H9 (cell line): ENCODE data around the gene ANKMY1. TPM values are rescaled to one million over a fixed set of nuclear protein-coding genes. Genes with fewer than 3 reads are reported as not detected.
A peak's percentile ranks its signal among the peaks of the same experiment; 100 is the strongest.

Experiments
- DNase-seq: peaks from one replicate; pipeline ENCODE4 v3.0.0-alpha.2; 2017
- H2AFZ ChIP-seq: one replicate; pipeline ENCODE4 v1.6.1; 2013; ENCODE audit warnings: mild to moderate bottlenecking, low read length, control low read depth, moderate library complexity
- H2AK5ac ChIP-seq: 2 replicates; pipeline ENCODE4 v1.6.1; 2013; ENCODE audit warnings: low read length, control low read depth, mixed read lengths; ENCODE audit not compliant: insufficient read length
- H2BK120ac ChIP-seq: one replicate; pipeline ENCODE4 v1.6.1; 2013; ENCODE audit warnings: low read depth, mild to moderate bottlenecking, low read length, control low read depth, inconsistent platforms; ENCODE audit not compliant: poor library complexity, severe bottlenecking
- H2BK12ac ChIP-seq: 2 replicates; pipeline ENCODE4 v1.6.1; 2013; ENCODE audit warnings: low read length, control low read depth, mixed read lengths, low read depth; ENCODE audit not compliant: insufficient read length
- H2BK15ac ChIP-seq: 2 replicates; pipeline ENCODE4 v1.6.1; 2013; ENCODE audit warnings: low read depth, low read length, control low read depth
- H2BK20ac ChIP-seq: one replicate; pipeline ENCODE4 v1.6.1; 2013; ENCODE audit warnings: low read depth, mild to moderate bottlenecking, low read length, control low read depth, inconsistent platforms; ENCODE audit not compliant: poor library complexity, severe bottlenecking
- H2BK5ac ChIP-seq: 2 replicates; pipeline ENCODE4 v1.6.1; 2013; ENCODE audit warnings: low read length, control low read depth, mixed read lengths; ENCODE audit not compliant: insufficient read length
- H3K14ac ChIP-seq: 2 replicates; pipeline ENCODE4 v1.6.1; 2013; ENCODE audit warnings: low read length, control low read depth; ENCODE audit not compliant: insufficient read depth
- H3K18ac ChIP-seq: 2 replicates; pipeline ENCODE4 v1.6.1; 2013; ENCODE audit warnings: low read depth, mild to moderate bottlenecking, mixed read lengths, low read length, control low read depth; ENCODE audit not compliant: insufficient read length
- H3K23ac ChIP-seq: 2 replicates; pipeline ENCODE4 v1.6.1; 2013; ENCODE audit warnings: low read length, control low read depth, mixed read lengths, low read depth; ENCODE audit not compliant: insufficient read length
- H3K23me2 ChIP-seq: 2 replicates; pipeline ENCODE4 v1.6.1; 2013; ENCODE audit warnings: low read depth, mild to moderate bottlenecking, mixed read lengths, low read length, control low read depth; ENCODE audit not compliant: insufficient read length, poor library complexity, severe bottlenecking
- H3K27ac ChIP-seq: 2 replicates; pipeline ENCODE4 v1.5.1; 2013; ENCODE audit warnings: low read length, control low read depth, mixed read lengths, low read depth; ENCODE audit not compliant: insufficient read length
- H3K27me3 ChIP-seq: 2 replicates; pipeline ENCODE4 v1.6.1; 2013; ENCODE audit warnings: low read length, control low read depth, inconsistent platforms; ENCODE audit not compliant: insufficient read depth
- H3K4ac ChIP-seq: 2 replicates; pipeline ENCODE4 v1.6.1; 2013; ENCODE audit warnings: low read depth, mild to moderate bottlenecking, control low read depth, inconsistent platforms, low read length, moderate library complexity
- H3K4me1 ChIP-seq: 2 replicates; pipeline ENCODE4 v1.6.1; 2013; ENCODE audit warnings: low read length, control low read depth, inconsistent platforms; ENCODE audit not compliant: insufficient read depth
- H3K4me2 ChIP-seq: 2 replicates; pipeline ENCODE4 v1.6.1; 2013; ENCODE audit warnings: low read length, control low read depth, mixed read lengths; ENCODE audit not compliant: insufficient read length, insufficient read depth
- H3K56ac ChIP-seq: 2 replicates; pipeline ENCODE4 v1.6.1; 2013; ENCODE audit warnings: low read depth, mild to moderate bottlenecking, mixed read lengths, low read length, control low read depth; ENCODE audit not compliant: insufficient read length
- H3K79me1 ChIP-seq: 2 replicates; pipeline ENCODE4 v1.6.1; 2013; ENCODE audit warnings: low read depth, mild to moderate bottlenecking, moderate library complexity, low read length, control low read depth, inconsistent platforms; ENCODE audit not compliant: insufficient read depth, poor library complexity, severe bottlenecking
- H3K79me2 ChIP-seq: 2 replicates; pipeline ENCODE4 v1.6.1; 2013; ENCODE audit warnings: low read length, control low read depth, inconsistent platforms; ENCODE audit not compliant: insufficient read depth
- H3K9ac ChIP-seq: 2 replicates; pipeline ENCODE4 v1.6.1; 2013; ENCODE audit warnings: low read length, control low read depth, mixed read lengths; ENCODE audit not compliant: insufficient read length; ENCODE audit errors: extremely low read depth
- H3K9me3 ChIP-seq: one replicate; pipeline ENCODE4 v1.6.1; 2013; ENCODE audit warnings: low read depth, low read length, inconsistent platforms; ENCODE audit not compliant: control insufficient read depth
- H3T11ph ChIP-seq: one replicate; pipeline ENCODE4 v1.6.1; 2013; ENCODE audit warnings: mild to moderate bottlenecking, low read length, control low read depth, inconsistent platforms
- H4K20me1 ChIP-seq: one replicate; pipeline ENCODE4 v1.6.1; 2013; ENCODE audit not compliant: control insufficient read depth, insufficient read length, insufficient read depth
- H4K5ac ChIP-seq: 2 replicates; pipeline ENCODE4 v1.6.1; 2013; ENCODE audit warnings: low read depth, mild to moderate bottlenecking, mixed read lengths, low read length, control low read depth; ENCODE audit not compliant: insufficient read length
- H4K8ac ChIP-seq: replicated peaks from 2 replicates; pipeline ENCODE4 v1.6.1; 2013; ENCODE audit warnings: low read length, control low read depth, mixed read lengths, low read depth; ENCODE audit not compliant: insufficient read length
- H4K91ac ChIP-seq: 2 replicates; pipeline ENCODE4 v1.6.1; 2013; ENCODE audit warnings: low read depth, mild to moderate bottlenecking, moderate library complexity, mixed read lengths, low read length, control low read depth; ENCODE audit not compliant: insufficient read length
- H3K27ac Mint-ChIP-seq, 3 experiments: 2 replicates in 2 of 3; 3 replicates in 1 of 3; pipeline ENCODE4 v1.8.0; 2020 to 2021; ENCODE audit warnings: mixed read lengths in 3 of 3, mild to moderate bottlenecking in 1 of 3, moderate library complexity in 1 of 3
- H3K27me3 Mint-ChIP-seq: 2 replicates; pipeline ENCODE4 v1.8.0; 2021; ENCODE audit warnings: low read depth, mild to moderate bottlenecking, moderate library complexity, mixed read lengths
- H3K36me3 Mint-ChIP-seq, 3 experiments: 2 replicates in 2 of 3; 3 replicates in 1 of 3; pipeline ENCODE4 v1.8.0; 2020 to 2021; ENCODE audit warnings: low read depth in 3 of 3, mixed read lengths in 3 of 3; ENCODE audit not compliant: insufficient read depth in 1 of 3
- H3K4me1 Mint-ChIP-seq, 2 experiments: 2 replicates each; pipeline ENCODE4 v1.8.0; 2020; ENCODE audit warnings: mixed read lengths in 2 of 2
- H3K4me3 Mint-ChIP-seq, 2 experiments: 2 replicates in 1 of 2; 3 replicates in 1 of 2; pipeline ENCODE4 v1.8.0; 2020 to 2021; ENCODE audit warnings: mild to moderate bottlenecking in 2 of 2, mixed read lengths in 2 of 2, moderate library complexity in 1 of 2
- H3K9me3 Mint-ChIP-seq, 2 experiments: 2 replicates in 1 of 2; 3 replicates in 1 of 2; pipeline ENCODE4 v1.8.0; 2020; ENCODE audit warnings: mild to moderate bottlenecking in 2 of 2, mixed read lengths in 2 of 2, moderate library complexity in 1 of 2
- WGBS: extraction: QIAGEN DNeasy Blood & Tissue Kit; methylation state at CpG from one replicate; pipeline ENCODE4 v1.1.7; 2013; ENCODE audit warnings: missing lambda C conversion rate, low lambda C conversion rate, mixed read lengths; ENCODE audit not compliant: insufficient read length; ENCODE audit errors: extremely low coverage; 5-methylcytosine and 5-hydroxymethylcytosine counted together
- total RNA-seq: library from RNA; stranded (reverse); gene quantifications from 2 replicates; pipeline ENCODE4 v1.2.1, GENCODE V29; 2021
- TF ChIP-seq, protein P1 (sequence below): fragments of 200-600 bp; sonication (generic); conservative IDR thresholded peaks from 3 replicates; pipeline ENCODE4 v1.8.0; 2021; ENCODE audit warnings: antibody characterized with exemption, mild to moderate bottlenecking

Gene ANKMY1
- total RNA-seq, 1 experiment from 2014 or later: 13.7 TPM

DNA sequence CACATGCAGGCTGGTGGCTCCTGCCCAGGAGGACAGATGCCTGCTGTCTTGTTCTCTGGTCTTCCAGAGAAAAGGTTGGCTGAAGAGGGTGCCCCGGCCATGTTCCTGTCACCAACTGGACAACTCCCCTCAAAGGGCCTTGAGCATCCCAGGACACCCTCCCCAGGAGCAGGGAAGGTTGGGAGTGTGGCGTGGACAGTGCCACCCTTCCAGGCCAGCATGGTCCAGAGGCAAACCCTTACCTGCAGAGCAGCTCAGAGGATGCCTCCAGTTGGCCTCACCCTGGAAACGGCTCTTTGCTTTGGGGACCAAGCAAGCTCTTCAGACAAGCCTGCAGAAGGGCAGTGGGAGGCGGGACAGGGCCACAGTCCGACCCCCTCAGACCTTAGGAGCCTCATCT, 127.2 kb downstream of the ANKMY1 start:
- Histone ChIP-seq H3K9ac (no peak overlapping the region), H3K4me2 (no peak overlapping the region), H4K5ac (no peak overlapping the region), H3K79me1 (no peaks in the 10 kb centered on the region), H3K18ac (no peak overlapping the region), H2BK15ac (no peak overlapping the region), H2AK5ac (no peak overlapping the region), H3T11ph (no peak overlapping the region), H2BK20ac (no peak overlapping the region), H3K79me2 (no peaks in the 10 kb centered on the region), H3K14ac (no peak overlapping the region; the same call in 1 of the 2 replicates), H3K56ac (no peak overlapping the region), H3K4me1 (no peaks in the 10 kb centered on the region), H2BK120ac (no peak overlapping the region), H3K4ac (no peak overlapping the region), H2BK12ac (no peak overlapping the region), H3K27me3 (no peaks in the 10 kb centered on the region; the same call in 1 of the 2 replicates), H3K23ac (no peak overlapping the region), H3K23me2 (peaks cover 5% of the 10 kb centered on the region), H3K9me3 (no peaks in the 10 kb centered on the region), H2AFZ (no peak overlapping the region), H4K20me1 (no peaks in the 10 kb centered on the region), H4K91ac (no peak overlapping the region), H3K27ac (no peak overlapping the region), H4K8ac (no peak overlapping the region), H2BK5ac (no peak overlapping the region)
- Mint-ChIP-seq H3K27me3 (peaks cover 52% of the 10 kb centered on the region), H3K27ac (no peak overlapping the region), H3K4me3 (no peak overlapping the region), H3K9me3 (peaks cover 9 to 14% of the 10 kb centered on the region in 2 experiments), H3K36me3 (peaks cover 0 to 2% (median 0%) of the 10 kb centered on the region in 3 experiments; a peak in 3 of 7 replicates), H3K4me1 (peaks cover 12 to 15% of the 10 kb centered on the region in 2 experiments)
- DNase-seq: peak; percentile 17
- no CpG with 5 or more reads among the region's 5 CpGs for WGBS
- TF ChIP-seq, protein P1, sequence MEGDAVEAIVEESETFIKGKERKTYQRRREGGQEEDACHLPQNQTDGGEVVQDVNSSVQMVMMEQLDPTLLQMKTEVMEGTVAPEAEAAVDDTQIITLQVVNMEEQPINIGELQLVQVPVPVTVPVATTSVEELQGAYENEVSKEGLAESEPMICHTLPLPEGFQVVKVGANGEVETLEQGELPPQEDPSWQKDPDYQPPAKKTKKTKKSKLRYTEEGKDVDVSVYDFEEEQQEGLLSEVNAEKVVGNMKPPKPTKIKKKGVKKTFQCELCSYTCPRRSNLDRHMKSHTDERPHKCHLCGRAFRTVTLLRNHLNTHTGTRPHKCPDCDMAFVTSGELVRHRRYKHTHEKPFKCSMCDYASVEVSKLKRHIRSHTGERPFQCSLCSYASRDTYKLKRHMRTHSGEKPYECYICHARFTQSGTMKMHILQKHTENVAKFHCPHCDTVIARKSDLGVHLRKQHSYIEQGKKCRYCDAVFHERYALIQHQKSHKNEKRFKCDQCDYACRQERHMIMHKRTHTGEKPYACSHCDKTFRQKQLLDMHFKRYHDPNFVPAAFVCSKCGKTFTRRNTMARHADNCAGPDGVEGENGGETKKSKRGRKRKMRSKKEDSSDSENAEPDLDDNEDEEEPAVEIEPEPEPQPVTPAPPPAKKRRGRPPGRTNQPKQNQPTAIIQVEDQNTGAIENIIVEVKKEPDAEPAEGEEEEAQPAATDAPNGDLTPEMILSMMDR: no peak
